Measurements from ENCODE around the gene AKR1C8.
"Not testable (repeated sequence)": the region's sequence is repeated elsewhere in the genome, so short reads cannot be mapped to it uniquely, and the experiment has no call there.

The AKR1C8 gene

DNA sequence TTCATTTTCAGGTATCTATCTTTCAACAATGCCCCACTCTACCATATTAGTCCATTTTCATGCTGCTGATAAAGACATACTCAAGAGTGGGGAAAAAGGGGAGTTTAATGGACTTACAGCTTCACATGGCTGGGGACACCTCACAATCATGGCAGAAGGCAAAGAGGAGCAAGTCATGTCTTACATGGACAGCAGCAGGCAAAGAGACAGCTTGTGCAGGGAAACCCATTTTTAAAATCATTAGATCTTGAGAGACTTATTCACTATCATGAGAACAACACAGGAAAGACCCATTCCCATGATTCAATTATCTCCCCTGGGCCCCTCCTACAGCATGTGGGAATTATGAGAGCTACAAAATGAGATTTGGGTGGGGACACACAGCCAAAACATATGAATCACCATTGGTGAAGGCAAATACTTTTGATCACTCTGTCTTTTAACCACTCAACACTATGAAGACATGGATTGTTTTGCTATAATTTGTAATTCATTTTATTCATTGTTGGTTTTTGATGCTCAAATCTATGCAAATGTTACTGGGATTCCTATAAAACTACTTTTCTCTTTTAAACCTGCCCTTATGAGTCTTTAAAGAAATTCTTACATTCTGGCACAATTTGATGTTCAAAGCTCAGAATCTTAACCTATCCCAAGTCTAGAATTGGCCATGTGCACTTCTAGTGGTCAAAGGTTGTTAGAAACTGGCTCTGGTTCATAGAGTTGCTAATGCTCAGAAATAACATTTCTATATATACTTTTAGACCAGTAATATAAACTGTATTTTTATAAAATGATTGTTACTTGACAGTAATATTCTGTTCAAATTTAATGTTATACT is 27.0 kb upstream of the AKR1C8 start:
- no peak for TF ChIP-seq CTCF (IDR thresholded peaks at IDR 0.05; ENCODE audit: extremely low read depth, missing control alignments)

DNA sequence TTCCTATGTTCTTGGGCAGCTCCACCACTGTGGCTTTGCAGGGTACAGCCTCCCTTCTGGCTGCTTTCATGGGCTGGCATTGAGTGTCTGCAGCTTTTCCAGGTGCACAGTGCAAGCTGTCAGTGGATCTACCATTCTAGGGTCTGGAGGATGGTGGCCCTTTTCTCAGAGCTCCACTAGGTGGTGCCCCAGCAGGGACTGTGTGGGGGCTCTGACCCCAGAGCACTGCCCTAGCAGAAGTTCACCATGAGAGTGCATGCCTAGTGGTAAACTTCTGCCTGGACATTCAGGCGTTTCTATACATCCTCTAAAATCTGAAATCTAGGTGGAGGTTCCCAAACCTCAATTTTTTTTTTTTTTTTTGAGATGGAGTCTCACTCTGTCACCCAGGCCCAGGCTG is 25.3 kb upstream of the AKR1C8 start:
- DNase-seq (ENCODE audit: low spot score) = not testable (repeated sequence)

More for the DNA sequence above, 27.0 kb upstream of the AKR1C8 start:
- no peak for DNase-seq (ENCODE audit: low spot score)

GRCh38 chr10:5209776-5210175 is 24.8 kb upstream of the AKR1C8 start:
- DNase-seq (ENCODE audit: low spot score) = not testable (repeated sequence)

GRCh38 chr10:5206799-5207198 is 21.8 kb upstream of the AKR1C8 start:
- TF ChIP-seq CTCF (IDR thresholded peaks at IDR 0.05; ENCODE audit: extremely low read depth, missing control alignments) = no peak
- no peak for DNase-seq (ENCODE audit: low spot score)

- no peak for DNase-seq (ENCODE audit: low spot score)
- no peak for TF ChIP-seq CTCF (IDR thresholded peaks at IDR 0.05; ENCODE audit: extremely low read depth, missing control alignments)
These were observed 14.4 kb upstream of the AKR1C8 start for GRCh38 chr10:5199398-5199797.

DNA sequence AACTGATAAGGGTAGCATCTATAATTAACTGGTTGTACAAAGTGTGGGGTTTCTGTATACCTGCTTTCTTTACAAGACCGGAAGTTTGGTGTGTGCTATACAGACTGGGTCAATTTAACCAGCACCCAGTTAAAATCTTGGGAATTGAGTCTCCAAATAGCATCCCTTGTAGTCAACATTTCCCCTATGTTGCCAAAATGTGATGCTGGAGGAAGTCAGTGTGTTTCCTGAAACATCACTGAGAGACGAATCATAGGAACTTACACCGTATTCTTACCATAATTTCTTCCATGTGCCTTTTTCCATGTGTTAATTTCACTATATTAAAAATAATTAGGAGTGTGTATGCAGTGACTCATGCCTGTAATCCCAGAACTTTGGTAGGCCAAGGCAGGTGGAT is 13.4 kb upstream of the AKR1C8 start:
- no peak for DNase-seq (ENCODE audit: low spot score)
- TF ChIP-seq CTCF (IDR thresholded peaks at IDR 0.05; ENCODE audit: extremely low read depth, missing control alignments) = no peak

- no peak for DNase-seq (ENCODE audit: low spot score)
- TF ChIP-seq CTCF (IDR thresholded peaks at IDR 0.05; ENCODE audit: extremely low read depth, missing control alignments) = no peak
These were observed 11.8 kb upstream of the AKR1C8 start, which contains the start of gene AKR1C4 for GRCh38 chr10:5196702-5197113. AKR1C4 (plus strand) TSS chr10:5196837; CDS start chr10:5196868, 31 bp downstream.

GRCh38 chr10:5195727-5196374 is 10.9 kb upstream of the AKR1C8 start:
- no peak for TF ChIP-seq CTCF (IDR thresholded peaks at IDR 0.05; ENCODE audit: extremely low read depth, missing control alignments)
- no peak for DNase-seq (ENCODE audit: low spot score)
